Peyer's patch (tissue), 4 donors: ENCODE data around the gene BCL2L11.

ENCODE experiments used
- CTCF ChIP-seq, 6 experiments: fragments of 450-650 bp in 4 of 6; fragments of 200-600 bp in 2 of 6; sonication (generic) in 1 of 6; IDR thresholded peaks; one replicate each; pipeline ENCODE4 v1.5.1; 2017 to 2019; ENCODE audit warnings: antibody characterized with exemption in 6 of 6, mild to moderate bottlenecking in 3 of 6, moderate library complexity in 1 of 6
- POLR2A ChIP-seq, 2 donors: fragments of 450-650 bp; IDR thresholded peaks; one replicate each; pipeline ENCODE4 v1.5.1; 2017; ENCODE audit warnings: antibody characterized with exemption in 2 of 2, mild to moderate bottlenecking in 2 of 2, moderate library complexity in 2 of 2

GRCh38 chr2:111173856-111174255 is 53.1 kb downstream of the BCL2L11 start:
- no peak for TF ChIP-seq CTCF (IDR thresholded peaks at IDR 0.05)
- TF ChIP-seq POLR2A (IDR thresholded peaks at IDR 0.05), result no peak
